OCI-LY7 (cell line): ENCODE data around the gene ABCG8. TPM values are rescaled to one million over a fixed set of nuclear protein-coding genes. Genes with fewer than 3 reads are reported as not detected.

Source experiments
- BruUV-seq: library from RNA; stranded (reverse); fragments of 400-500 nt; replicated peaks from 2 replicates; lab custom pipeline; 2021; lab: Mats Ljungman, UMichigan
- CTCF ChIA-PET: fragments of 300-600 bp; sonication (Branson Sonifier 250); formaldehyde crosslinking; loops from one replicate; lab custom pipeline; 2022; ENCODE audit warnings: antibody characterized with exemption; ENCODE audit not compliant: unreplicated experiment; lab: Charles Lee
- POLR2A ChIA-PET: fragments of 300-600 bp; sonication (Branson Sonifier 250); formaldehyde crosslinking; loops from one replicate; lab custom pipeline; 2022; ENCODE audit warnings: antibody characterized with exemption; lab: Charles Lee
- DNase-seq: peaks from one replicate; pipeline ENCODE4 v3.0.0-alpha.2; 2015; ENCODE audit warnings: low spot score
- H2AFZ ChIP-seq: fragments of 200-600 bp; sonication (generic), shearing (Covaris generic); 2 replicates; pipeline ENCODE4 v1.6.1; 2014; ENCODE audit warnings: mild to moderate bottlenecking, antibody characterized with exemption, low read length, moderate library complexity
- H3K27ac ChIP-seq: fragments of 200-600 bp; sonication (generic); 2 replicates; pipeline ENCODE4 v1.5.1; 2014; ENCODE audit warnings: mixed run types, low read depth, mild to moderate bottlenecking, moderate library complexity, low read length, inconsistent platforms; ENCODE audit not compliant: poor library complexity, severe bottlenecking
- H3K36me3 ChIP-seq: fragments of 200-600 bp; sonication (generic); 2 replicates; pipeline ENCODE4 v1.6.1; 2014; ENCODE audit warnings: mild to moderate bottlenecking, antibody characterized with exemption, low read length, moderate library complexity, mixed read lengths; ENCODE audit not compliant: insufficient read depth
- H3K4me1 ChIP-seq: fragments of 200-600 bp; sonication (generic); 2 replicates; pipeline ENCODE4 v1.5.1; 2014; ENCODE audit warnings: mild to moderate bottlenecking, low read length; ENCODE audit not compliant: insufficient read depth, poor library complexity, severe bottlenecking
- H3K4me2 ChIP-seq: fragments of 200-600 bp; sonication (generic); 2 replicates; pipeline ENCODE4 v1.6.1; 2014; ENCODE audit warnings: mild to moderate bottlenecking, low read length
- H3K4me3 ChIP-seq: fragments of 200-600 bp; sonication (generic); 2 replicates; pipeline ENCODE4 v1.5.1; 2014; ENCODE audit warnings: mild to moderate bottlenecking, low read depth, low read length; ENCODE audit not compliant: poor library complexity, severe bottlenecking
- H3K79me2 ChIP-seq: fragments of 200-600 bp; sonication (generic); 2 replicates; pipeline ENCODE4 v1.6.1; 2016; ENCODE audit warnings: low read depth, mild to moderate bottlenecking, low read length, moderate library complexity, mixed read lengths; ENCODE audit not compliant: insufficient read depth
- H3K9me2 ChIP-seq: fragments of 200-600 bp; sonication (generic); 2 replicates; pipeline ENCODE4 v1.6.1; 2016; ENCODE audit warnings: mild to moderate bottlenecking, low read length, mixed read lengths; ENCODE audit not compliant: insufficient read depth
- H3K9me3 ChIP-seq: fragments of 200-600 bp; sonication (generic); 2 replicates; pipeline ENCODE4 v1.6.1; 2014; ENCODE audit warnings: mild to moderate bottlenecking, mixed run types, low read length, mixed read lengths
- H4K20me1 ChIP-seq: fragments of 200-600 bp; sonication (generic); 2 replicates; pipeline ENCODE4 v1.6.1; 2014; ENCODE audit warnings: mild to moderate bottlenecking, antibody characterized with exemption, low read length, moderate library complexity, mixed read lengths; ENCODE audit not compliant: insufficient read depth
- EZH2phosphoT487 ChIP-seq: fragments of 200-600 bp; sonication (generic); IDR thresholded peaks from 2 replicates; pipeline ENCODE4 v1.6.1; 2018; ENCODE audit warnings: low read depth, borderline replicate concordance, mild to moderate bottlenecking, mixed run types, antibody characterized with exemption, low read length, moderate library complexity, mixed read lengths
- intact Hi-C: fragments of 100-400 bp; cut with micrococcal nuclease; formaldehyde crosslinking; loops from one replicate; pipeline ENCODE4 v1.10.0; 2022; ENCODE audit not compliant: unreplicated experiment
- small RNA-seq: library from RNA; depleted of rRNA; stranded (forward); fragments of <200 nt; gene quantifications from one replicate; pipeline ENCODE3, GENCODE V24; 2014
- total RNA-seq, 2 experiments: library from RNA; depleted of rRNA in 1 of 2; stranded (reverse); fragments of >200 nt in 1 of 2; shearing (Covaris generic) in 1 of 2; gene quantifications; 2 replicates each; pipeline ENCODE4 v1.2.3, GENCODE V29; 2014 to 2022
- TF ChIP-seq, protein P1 (sequence below): fragments of 200-600 bp; sonication (generic); conservative IDR thresholded peaks from 2 replicates; pipeline ENCODE4 v1.5.1; 2014; ENCODE audit warnings: mild to moderate bottlenecking, antibody characterized with exemption, low read length, moderate library complexity, mixed read lengths

ABCG8 gene
- total RNA-seq, 2 experiments from 2014 or later: not detected

DNA sequence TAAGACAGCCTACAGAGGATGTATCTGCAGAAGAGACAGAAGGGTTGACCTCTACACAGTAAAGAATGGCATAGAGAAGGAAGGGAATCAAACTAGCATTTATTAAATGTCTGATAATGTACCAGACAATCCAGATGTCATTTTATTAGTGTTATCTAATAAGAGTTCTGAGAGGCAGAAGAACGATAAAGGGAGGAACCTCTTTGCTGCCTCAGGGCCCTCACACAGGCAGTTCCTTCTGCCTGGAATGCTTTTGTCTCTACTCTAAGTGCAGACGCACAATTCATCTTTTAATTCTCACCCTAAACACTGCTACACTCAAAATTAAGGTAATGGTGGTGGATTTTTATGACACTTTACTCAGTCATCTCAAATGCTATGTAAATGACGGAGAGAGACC, 92.5 kb downstream of the ABCG8 start:
- CTCF ChIA-PET: no interaction called here
- POLR2A ChIA-PET: interaction anchor here (1.5 kb wide), 1 partner anchor 10 kb away, joined by 4 read pairs; no protein-coding TSS in a partner anchor
- H4K20me1 ChIP-seq: no peaks in the 10 kb centered on the region

More for the DNA sequence above, 92.5 kb downstream of the ABCG8 start:
- no peak overlapping the region for H3K27ac ChIP-seq
- no TSS peak for BruUV-seq
- DNase-seq: no peak
- TF ChIP-seq, protein P1, sequence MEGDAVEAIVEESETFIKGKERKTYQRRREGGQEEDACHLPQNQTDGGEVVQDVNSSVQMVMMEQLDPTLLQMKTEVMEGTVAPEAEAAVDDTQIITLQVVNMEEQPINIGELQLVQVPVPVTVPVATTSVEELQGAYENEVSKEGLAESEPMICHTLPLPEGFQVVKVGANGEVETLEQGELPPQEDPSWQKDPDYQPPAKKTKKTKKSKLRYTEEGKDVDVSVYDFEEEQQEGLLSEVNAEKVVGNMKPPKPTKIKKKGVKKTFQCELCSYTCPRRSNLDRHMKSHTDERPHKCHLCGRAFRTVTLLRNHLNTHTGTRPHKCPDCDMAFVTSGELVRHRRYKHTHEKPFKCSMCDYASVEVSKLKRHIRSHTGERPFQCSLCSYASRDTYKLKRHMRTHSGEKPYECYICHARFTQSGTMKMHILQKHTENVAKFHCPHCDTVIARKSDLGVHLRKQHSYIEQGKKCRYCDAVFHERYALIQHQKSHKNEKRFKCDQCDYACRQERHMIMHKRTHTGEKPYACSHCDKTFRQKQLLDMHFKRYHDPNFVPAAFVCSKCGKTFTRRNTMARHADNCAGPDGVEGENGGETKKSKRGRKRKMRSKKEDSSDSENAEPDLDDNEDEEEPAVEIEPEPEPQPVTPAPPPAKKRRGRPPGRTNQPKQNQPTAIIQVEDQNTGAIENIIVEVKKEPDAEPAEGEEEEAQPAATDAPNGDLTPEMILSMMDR: no peak
- TF ChIP-seq EZH2phosphoT487: no peak
- no peak overlapping the region for H3K4me2 ChIP-seq
- no peak overlapping the region for H3K4me3 ChIP-seq
- H3K36me3 ChIP-seq: peaks cover 98% of the 10 kb centered on the region
- H3K9me2 ChIP-seq: no peaks in the 10 kb centered on the region
- H3K9me3 ChIP-seq: no peaks in the 10 kb centered on the region
- H2AFZ ChIP-seq: no peak overlapping the region
- no peaks in the 10 kb centered on the region for H3K4me1 ChIP-seq
- no peaks in the 10 kb centered on the region for H3K79me2 ChIP-seq
- intact Hi-C loops: no loop called here

Small RNAs within 50 kb of the gene (small RNA-seq; reads per million reads assigned to genes)
- not detected for gene RN7SL455P
- not detected for gene RNU6-1048P

Other genes starting within 250 kb of the ABCG8 start
- 31.2 and 32.0 TPM in 2 replicates for gene THADA, start 242.9 kb upstream of the ABCG8 start, total RNA-seq (2014; rRNA removed; shearing (Covaris generic))
- gene THADA, start 242.9 kb upstream of the ABCG8 start, total RNA-seq (2022): 30.1 and 32.3 TPM in 2 replicates
- 0.88 and 1.5 TPM in 2 replicates for gene PLEKHH2, start 201.7 kb upstream of the ABCG8 start, total RNA-seq (2014; rRNA removed; shearing (Covaris generic))
- gene PLEKHH2, start 201.7 kb upstream of the ABCG8 start, total RNA-seq (2022): 1.1 and 2.6 TPM in 2 replicates
- not detected in 2 replicates for gene C1GALT1C1L, start 162.5 kb upstream of the ABCG8 start, total RNA-seq (2014; rRNA removed; shearing (Covaris generic))
- gene C1GALT1C1L, start 162.5 kb upstream of the ABCG8 start, total RNA-seq (2022): not detected in 2 replicates
- 13.6 and 18.9 TPM in 2 replicates for gene DYNC2LI1, start 64.9 kb upstream of the ABCG8 start, total RNA-seq (2014; rRNA removed; shearing (Covaris generic))
- 17.7 and 20.5 TPM in 2 replicates for gene DYNC2LI1, start 64.9 kb upstream of the ABCG8 start, total RNA-seq (2022)
- gene ABCG5, start 132 bp upstream of the ABCG8 start, total RNA-seq (2014; rRNA removed; shearing (Covaris generic)): not detected in 2 replicates
- gene ABCG5, start 132 bp upstream of the ABCG8 start, total RNA-seq (2022): not detected in 2 replicates
- 64.4 and 65.4 TPM in 2 replicates for gene LRPPRC, start 157.0 kb downstream of the ABCG8 start, total RNA-seq (2014; rRNA removed; shearing (Covaris generic))
- gene LRPPRC, start 157.0 kb downstream of the ABCG8 start, total RNA-seq (2022): 116 and 136 TPM in 2 replicates